Activated CD4-positive, alpha-beta T cell treated with anti-CD3 and anti-CD28 coated beads for 4 hours (primary cell): ENCODE data around the gene FGF12.
"Not testable (repeated sequence)": the region's sequence is repeated elsewhere in the genome, so short reads cannot be mapped to it uniquely, and the experiment has no call there.

Experiments
- DNase-seq, 2 donors: peaks; one replicate each; pipeline ENCODE4 v3.0.0-alpha.2; 2020

The FGF12 gene

DNA sequence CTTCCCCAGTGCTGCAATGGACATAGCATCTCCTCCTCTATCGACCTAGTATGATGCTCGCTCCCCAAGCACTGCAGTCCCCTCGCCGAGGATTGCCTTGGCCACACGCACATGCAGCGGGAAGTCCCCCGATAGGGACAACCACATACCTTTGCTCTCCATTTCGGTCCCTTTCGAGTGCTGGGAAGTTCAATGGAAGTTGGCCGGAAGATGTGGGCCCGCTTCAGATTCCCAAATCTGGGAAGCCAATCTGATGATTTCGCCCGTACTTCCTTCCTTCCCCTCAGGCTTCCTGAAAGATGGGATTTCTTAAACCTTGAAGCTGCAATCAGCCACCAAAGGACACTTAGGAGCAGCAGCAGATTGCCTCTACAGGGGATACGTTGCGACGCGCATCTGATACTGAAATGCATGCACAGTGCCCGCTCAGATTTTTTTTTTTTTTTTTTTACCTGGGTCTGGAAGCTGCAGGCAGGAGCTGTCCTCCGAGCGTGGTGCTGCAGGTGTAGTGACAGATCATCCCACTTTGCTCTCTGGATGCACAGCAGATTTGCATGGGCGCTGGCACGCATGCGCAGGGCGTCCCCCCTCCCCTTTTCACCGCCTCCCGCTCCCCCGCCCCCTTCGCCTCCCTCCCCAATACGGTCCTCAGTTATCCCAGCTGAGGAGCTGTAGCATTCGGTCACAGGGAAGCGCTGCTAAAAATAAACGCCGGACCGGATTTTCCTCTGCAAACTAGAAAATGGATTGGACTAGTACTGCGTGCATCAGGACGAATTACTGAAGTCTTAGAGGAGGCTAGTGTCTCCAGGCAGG lies at the start of gene FGF12:
Gene FGF12 (minus strand): TSS at position 510 of the 816 bp plus-strand sequence.
- no peak for DNase-seq

DNA sequence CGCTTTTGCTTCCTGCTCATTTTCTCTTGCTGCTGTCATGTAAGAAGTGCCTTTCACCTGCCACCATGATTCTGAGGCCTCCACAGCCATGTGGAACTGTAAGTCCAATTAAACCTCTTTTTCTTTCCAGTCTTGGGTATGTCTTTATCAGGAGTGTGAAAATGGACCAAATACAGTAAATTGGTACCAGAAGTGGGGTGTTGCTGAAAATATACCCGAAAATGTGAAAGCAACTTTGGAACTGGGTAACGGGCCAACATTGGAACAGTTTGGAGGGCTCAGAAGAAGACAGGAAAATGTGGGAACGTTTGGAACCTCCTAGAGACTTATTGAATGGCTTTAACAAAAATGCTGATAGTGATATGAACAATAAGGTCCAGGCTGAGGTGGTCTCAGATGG lies 47.0 kb upstream of the FGF12 start:
- DNase-seq: not testable (repeated sequence)

DNA sequence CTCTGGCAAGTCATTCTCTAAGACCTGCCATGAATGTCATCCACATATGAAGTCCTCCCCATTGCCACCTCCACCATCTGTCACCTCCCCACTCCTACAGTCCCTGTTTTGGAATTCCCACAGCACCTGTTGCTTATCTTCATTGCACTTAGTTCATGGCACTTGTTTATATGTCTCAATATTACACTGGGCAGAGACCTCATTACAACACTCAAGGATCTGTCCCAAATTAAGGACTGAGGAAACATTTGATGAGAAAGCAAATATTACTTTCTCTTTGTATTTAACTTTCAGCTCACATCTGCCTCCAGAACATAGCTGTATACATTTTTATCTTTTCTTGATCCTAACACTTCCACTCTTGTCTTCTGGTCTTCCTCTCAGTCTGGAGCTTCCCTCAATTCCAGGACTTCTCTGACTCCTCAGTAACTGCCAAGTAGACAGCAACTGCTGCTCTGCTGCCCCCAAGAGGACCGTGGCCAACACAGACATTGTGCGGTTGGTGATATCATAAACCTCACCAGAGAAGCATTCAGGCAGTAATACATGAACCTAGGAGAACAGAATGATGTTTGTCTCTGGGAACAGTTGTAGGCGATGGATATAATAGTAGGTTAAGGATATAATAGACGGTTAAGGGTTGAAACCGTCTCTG lies 45.0 kb upstream of the FGF12 start:
- DNase-seq: no peak

DNA sequence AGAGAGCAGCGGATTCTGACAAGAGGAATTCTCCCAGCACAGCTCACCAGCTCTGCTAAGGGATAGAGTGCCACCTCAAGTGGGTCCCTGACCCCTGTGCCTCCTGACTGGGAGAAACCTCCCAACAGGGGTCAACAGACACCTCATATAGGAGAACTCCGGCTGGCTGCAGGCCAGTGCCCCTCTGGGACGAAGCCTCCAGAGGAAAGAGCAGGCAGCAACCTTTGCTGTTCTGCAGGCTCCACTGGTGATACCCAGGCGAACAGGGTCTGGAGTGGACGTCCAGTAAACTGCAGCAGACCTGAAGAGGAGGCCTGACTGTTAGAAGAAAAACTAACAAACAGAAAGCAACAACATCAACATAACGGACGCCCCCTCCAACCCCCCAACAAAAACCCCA lies 31.3 kb upstream of the FGF12 start:
- no peak for DNase-seq

DNA sequence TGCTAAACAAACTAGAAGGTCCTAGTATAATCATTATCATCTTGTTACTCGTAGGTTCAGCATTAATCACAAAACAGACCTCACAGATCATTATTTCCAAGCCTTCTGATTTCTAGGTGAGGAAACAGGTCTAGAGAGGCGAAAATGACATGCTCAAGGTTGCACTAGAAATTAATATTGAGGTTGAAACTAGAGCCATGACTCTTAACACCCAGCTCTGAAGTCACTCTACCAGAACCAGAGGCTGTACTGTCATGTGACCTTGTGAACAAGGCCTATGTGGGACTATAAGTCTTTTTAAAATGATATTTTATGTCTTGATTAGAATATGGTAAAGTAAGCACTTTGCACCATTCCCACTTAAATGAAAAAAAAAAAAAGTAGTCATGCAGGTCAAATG lies 23.8 kb upstream of the FGF12 start:
- DNase-seq: no peak

DNA sequence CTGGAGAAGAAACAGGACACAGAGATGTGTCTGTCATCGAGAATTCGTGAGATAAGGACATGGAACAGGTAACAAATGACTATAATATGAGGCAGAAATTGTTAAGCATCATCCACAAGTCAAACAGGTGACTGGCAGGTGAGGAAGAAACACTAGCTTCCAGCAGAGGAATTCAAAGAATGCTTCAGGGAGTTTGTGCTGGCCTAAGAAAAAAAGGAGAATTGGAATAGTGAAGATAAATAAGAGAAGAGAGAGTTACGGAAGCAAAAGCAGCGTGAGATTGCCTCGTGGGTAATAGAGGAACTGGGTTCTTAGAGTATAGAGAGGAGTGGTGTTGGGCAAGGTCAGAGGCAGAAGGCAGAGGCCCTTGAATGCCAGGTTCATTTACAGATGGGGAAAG lies 22.9 kb upstream of the FGF12 start:
- DNase-seq: no peak

DNA sequence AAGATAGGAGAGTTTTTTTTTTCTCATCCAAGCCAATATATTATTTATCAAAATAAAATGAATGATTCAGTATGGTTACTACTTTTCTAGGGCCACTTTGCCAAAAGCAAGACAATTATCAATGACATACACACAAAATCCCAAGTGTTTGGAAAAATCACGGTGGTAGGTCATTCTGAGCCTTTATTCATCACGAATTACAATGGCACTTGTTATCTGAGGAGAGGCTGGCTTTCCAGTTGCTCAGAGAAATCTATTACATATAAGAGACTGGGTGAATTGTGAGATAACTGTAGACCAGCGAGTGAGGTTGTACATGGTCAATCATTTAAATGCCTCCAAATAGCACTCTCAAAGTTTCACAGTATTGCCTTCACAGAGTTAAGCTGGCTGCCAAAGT lies 20.4 kb upstream of the FGF12 start:
- no peak for DNase-seq

DNA sequence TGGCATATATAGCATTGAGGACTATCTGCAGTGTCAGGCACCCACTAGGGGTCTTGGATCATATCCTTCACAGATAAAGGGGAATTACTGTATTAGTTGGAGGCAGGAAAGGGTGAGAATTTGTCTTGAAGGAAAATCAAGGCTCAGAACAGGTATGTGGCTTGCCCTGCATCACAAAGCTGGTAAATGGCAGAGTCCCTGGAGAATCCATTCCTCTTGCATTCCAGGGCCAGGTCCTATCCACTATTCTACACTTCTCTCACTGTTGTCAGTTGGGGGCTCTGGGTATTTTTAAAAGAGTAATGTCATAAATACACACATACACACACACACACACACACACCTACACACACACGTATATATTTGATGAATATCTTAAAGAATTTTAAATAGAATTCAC lies 19.8 kb upstream of the FGF12 start:
- no peak for DNase-seq

DNA sequence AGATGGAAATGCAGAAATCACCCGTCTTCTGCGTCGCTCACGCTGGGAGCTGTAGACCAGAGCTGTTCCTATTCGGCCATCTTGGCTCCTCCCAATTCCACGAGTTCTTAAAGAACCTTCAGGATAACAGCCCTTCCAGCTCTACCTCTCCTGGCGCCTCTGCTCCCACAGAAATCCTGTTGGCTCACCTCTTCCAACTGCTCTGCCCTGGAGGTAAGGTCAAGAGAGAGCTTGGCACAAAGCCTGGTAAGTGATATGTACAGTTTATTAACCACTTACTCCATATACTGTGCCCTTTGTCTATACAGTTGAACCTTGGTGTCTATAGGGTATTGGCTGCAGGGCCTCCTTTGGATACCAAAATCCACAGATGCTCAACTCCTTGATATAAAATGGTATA lies 17.8 kb upstream of the FGF12 start:
- DNase-seq: no peak

DNA sequence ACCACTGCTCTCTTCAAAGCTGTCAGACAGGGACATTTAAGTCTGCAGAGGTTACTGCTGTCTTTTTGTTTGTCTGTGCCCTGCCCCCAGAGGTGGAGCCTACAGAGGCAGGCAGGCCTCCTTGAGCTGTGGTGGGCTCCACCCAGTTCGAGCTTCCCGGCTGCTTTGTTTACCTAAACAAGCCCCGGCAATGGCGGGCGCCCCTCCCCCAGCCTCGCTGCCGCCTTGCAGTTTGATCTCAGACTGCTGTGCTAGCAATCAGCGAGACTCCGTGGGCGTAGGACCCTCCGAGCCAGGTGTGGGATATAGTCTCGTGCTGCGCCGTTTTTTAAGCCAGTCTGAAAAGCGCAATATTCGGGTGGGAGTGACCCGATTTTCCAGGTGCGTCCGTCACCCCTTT lies 17.3 kb upstream of the FGF12 start:
- DNase-seq: not testable (repeated sequence)

DNA sequence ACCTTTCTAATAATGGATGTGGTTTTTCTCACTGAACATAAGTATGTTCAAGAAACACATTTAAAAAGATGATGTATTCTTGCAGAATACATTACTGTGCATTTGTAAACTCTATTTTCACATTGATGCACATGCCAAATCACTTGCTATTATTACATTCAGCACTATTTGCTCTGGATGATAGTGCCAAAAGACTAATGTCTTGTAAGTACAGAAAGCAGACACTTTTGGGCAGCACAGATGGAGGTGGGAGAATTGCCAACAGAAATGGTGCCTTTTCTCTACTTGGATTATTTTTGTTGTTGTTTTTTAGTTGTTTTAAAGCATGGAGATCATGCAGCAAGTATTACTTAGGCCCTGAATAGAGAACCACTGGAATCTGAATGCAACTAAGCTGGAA lies 10.2 kb upstream of the FGF12 start:
- no peak for DNase-seq

DNA sequence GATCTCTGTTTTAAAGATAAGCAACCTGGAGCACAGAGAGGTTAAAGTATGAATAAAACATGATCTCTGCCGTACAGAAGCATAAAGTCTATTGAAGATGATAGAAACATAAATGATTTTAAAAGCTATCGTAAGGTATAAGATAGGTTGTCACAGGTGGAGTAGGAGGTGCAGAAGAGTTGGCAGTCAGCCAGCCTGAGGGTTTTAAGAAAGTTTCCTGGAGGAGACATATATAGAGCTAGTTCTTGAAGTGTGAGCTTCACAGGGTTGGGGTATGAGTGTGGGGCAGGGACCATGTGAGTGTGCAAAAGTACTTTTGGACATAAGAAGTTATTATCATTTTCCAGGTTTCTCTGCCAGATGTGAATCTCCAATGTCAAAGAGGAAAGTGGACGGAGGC lies 3.9 kb upstream of the FGF12 start:
- DNase-seq: no peak

DNA sequence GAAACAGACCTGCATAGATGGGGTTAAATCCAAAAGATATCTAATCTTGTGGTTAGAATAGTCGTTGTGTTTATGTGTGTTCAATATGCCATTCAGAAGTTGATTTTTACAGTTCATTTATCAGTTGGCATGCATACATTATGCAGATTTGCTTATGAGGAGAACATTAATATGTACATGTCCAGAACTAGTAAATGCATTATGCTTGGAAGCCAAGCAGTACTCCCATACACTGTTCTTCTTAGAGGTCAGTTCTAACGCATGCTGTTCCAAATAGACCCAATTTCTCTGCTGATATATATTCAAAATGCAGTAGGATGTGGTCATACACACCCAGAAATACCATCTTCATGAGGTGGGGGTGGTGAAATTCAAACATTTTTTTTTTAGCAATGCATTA lies 956 bp downstream of the FGF12 start:
- DNase-seq: no peak

DNA sequence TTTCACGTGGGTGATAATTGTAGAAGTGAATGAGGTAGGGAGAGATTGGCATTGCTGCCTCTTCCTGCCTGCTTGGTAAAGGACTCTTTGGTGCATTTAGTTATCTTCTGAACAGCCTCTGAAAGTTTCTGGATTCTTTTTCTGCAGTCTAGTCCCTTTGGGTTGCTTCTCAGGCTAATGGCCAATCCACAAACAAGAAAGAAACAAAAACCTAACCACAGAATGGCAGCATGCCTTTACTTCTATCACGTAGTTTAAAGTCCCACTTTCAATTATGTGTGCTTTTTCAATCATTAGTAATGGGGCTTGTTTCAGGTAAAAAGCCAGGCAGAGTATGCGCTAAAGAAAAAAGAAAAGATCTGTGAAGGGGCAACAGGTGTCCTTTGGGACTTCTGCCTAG lies 7.4 kb downstream of the FGF12 start:
- DNase-seq: no peak

DNA sequence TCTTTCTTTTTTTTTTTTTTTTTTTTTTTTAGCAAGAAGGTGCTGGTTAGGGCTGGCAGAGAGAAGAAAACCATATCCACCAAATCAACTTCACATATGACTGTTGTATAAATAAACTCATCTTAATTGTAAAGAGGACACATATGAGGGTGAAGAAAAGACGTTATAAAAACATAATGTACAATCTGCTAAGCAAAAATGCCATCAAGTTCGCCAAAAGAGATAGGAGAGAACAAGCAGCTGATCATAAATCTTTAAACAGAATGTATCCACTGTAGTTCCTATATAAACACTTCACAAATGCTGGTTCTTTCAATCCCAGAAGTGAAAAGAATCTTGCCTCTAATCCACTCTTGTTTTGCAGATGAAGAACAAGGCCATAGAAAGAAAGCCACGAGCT lies 9.2 kb downstream of the FGF12 start:
- no peak for DNase-seq

DNA sequence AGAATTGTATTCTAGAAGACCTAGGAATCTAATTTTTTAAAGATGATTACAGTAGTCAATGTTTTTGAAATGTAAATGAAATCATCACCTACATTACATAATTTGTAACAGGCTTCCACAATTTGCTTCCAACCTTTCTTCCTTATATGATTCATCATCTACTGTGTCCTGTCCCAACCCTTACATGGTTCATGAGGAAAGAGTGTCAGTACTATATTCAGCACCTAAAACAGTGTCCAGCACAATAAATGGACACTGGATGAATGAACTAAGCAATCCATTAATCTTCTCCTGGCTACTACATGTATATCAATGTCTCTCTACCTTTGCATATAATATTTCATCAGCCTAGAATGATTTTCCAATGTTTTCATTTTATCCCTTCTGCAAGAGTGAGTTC lies 12.2 kb downstream of the FGF12 start:
- no peak for DNase-seq

DNA sequence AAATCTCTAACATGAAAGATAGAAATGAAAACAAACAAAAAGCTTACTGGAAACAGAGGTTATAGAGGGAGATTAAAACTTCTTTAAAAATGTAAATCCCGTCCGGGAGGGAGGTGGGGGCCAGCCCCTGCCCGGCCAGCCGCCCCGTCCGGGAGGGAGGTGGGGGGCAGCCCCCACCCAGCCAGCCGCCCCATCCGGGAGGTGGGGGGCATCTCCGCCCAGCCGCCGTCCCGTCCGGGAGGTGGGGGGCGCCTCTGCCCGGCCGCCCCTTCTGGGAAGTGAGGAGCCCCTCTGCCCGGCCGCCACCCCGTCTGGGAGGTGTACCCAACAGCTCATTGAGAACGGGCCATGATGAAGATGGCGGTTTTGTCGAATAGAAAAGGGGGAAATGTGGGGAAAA lies 16.2 kb downstream of the FGF12 start:
- DNase-seq: not testable (repeated sequence)

DNA sequence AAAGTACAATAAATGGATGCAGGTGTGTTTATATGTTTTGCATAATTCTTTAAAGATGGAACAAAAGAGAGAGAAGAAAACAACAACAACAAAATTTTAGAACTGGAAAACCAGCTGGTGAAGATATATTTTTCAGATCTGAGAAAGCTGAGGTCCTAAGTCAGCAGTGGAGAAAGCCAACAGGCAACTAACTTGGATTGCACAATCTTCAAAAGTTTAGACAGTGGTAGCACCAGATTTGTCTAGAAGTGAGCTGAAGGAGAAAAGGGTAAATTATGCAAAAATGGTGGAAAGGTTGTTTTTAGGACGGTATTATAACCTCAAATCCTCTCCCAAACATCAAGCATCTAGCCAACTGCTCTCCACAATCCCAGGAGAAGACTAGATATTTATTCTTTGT lies 17.0 kb downstream of the FGF12 start:
- no peak for DNase-seq

DNA sequence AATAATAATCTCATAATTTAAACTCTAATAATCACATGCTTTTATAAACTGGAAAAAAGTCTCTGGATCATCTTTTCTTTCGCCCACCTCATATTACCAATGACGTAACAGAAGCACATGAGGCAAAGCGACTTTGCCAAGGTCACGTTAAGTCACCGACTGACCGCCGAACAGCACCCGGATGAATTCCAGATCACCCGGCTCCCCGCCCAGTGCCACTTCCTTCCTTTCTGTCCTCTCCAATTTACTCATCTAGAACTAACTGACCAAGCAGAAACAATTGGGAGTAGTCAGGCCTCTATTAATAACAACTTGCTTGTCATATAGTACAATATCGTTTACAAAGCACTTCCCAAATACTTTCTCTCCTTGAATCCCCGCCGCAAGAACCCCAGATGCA lies 21.1 kb downstream of the FGF12 start:
- DNase-seq: no peak

DNA sequence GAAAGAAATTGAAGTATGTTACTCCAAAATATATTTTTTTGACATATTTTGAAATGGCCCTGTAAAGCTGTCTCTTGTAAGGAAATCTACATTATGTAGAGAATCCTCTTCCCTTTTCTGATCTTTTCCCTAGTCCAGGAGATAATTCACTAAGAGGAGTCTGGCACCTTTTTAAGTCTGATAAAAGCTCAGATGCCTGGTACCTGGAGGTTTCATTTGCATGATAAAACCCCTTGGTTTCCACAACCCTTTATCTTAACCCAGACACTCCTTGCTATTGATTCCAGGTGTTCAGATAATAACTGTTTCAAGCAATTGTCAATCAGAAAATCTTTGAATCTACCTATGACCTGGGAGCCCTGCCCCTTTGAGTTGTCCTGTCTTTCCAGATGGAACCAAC lies 26.5 kb downstream of the FGF12 start:
- no peak for DNase-seq

DNA sequence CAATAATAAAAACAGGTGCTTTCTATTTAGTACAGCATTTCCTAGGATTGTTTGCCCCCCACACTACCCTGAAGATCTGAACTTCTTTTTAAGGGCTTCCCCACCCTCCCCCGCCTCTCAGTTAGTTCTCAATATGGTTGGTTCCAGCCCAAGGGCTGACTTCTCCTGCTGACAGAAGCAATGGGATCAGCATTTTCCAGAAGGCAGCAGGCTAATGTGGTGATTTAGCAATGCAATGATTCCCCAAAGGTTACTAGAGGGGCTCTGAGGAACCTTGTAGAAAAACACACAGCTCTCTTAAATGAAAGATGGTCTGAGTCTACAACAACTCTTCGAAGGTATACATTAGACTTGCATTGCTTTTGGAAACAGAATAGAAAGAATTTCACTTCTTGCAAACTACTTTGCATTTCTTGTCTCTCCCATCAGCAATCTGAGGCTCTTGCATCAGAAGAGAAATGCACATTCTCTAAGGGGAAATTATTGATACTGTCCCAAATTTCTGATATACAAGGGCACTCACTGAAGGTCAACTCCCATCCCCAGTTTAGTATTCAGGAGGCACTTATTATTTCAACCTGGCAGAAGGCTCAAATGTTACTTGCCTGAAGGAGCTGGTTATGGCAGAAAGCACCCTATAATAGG lies 30.3 kb downstream of the FGF12 start:
- DNase-seq: no peak

DNA sequence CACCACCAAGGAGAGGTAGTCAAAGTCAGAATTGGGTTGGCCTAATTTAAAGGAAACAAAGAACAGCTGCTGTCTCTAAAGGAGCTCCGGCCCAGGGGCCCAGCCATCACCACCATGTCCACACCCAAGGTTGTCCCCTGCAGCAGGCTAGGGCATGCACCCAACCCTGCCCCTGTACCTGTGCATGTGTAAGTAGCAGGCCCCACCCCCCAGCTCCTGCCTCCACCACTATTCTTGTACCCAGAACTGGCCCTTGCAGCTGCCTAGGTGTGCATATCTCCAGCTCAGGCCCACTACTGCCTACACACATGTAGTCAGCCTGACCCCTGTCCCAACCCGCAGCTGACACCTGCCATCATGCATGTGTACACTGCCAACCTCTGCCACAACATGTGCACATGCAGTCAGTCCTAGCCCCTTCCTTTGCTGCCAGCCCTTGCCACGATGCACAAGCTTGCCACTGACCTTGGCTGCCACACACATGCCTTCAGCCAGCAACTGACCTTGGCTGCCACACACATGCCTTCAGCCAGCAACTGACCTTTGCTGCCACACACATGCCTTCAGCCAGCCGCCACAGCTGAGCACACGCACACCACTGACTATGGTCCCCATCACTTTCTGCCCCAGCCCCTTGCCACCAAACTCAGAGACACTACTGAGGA lies 39.7 kb downstream of the FGF12 start:
- DNase-seq: no peak

DNA sequence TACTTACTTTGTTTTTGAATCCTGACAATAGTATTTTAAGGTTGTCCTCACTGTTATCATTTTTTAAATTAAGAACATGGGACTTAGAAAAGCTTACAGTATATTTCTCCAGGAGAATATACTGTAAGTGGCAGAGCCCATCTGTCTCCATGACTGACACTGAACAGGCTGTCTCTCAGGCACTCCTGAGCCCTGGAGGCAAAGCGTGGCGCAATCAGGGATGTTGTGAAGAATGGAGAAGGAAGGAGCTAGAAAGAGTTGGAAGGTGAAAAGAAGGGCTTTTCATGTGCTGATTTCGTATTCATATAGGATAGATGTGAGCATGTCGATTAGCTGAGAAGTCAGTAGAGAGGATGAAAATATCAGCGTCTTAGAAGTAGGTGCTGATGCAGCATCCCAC lies 41.5 kb downstream of the FGF12 start:
- DNase-seq: no peak

DNA sequence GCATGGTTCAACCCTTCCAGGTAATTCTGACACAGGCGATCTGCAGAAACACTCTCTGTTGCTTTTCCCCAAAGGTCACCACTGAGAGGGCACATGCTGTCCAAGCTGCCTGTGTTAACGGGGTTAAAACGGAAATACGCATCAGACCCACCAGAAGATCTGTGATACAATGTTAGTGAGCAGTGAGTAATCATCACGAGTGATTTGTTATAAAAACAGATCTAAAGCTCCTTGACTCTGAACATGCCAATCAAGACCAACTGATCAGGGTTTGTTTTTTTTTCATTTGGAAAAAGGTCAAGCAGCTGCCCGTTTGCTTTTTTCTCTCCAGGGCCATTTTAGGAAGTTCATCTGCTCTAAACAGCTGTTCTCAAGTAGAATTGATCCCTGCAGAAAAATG lies 43.2 kb downstream of the FGF12 start:
- no peak for DNase-seq
